ENCODE data around the gene ZNF580. TPM values are rescaled to one million over a fixed set of nuclear protein-coding genes. Genes with fewer than 3 reads are reported as not detected.

Gene ZNF580
- total and polyA plus RNA-seq, 10 of the 15 experiments (the other 5 are each of a cell fraction or from before 2014, with no cell fraction given): 2.3 to 31.8 (median 10.0) TPM

GRCh38 chr19:55659822-55660221, 19.0 kb downstream of the ZNF580 start:
- Histone ChIP-seq H2AFZ (ENCODE audit: control insufficient read depth, low read depth, low read length) (no peak overlapping the region), H3K27me3 (replicated peaks in 1 of 2; ENCODE audit: control insufficient read depth in 2 of 2, insufficient read depth in 2 of 2, low read length in 1 of 2) (no peaks in the 10 kb centered on the region), H3K79me2 (ENCODE audit: control insufficient read depth, insufficient read depth, low read length) (peaks cover 64% of the 10 kb centered on the region), H3K4me2 (ENCODE audit: control insufficient read depth, insufficient read depth) (no peak overlapping the region), H3K36me3 (ENCODE audit: control insufficient read depth in 2 of 2, insufficient read depth in 2 of 2, low read length in 1 of 2) (peaks cover 27 to 53% of the 10 kb centered on the region in 2 experiments), H4K20me1 (ENCODE audit: control insufficient read depth, insufficient read depth) (peaks cover 24% of the 10 kb centered on the region), H3K27ac (ENCODE audit: control insufficient read depth, insufficient read depth) (no peak overlapping the region), H3K4me1 (ENCODE audit: control insufficient read depth, insufficient read depth, low read length) (peaks cover 12% of the 10 kb centered on the region), H3K9ac (ENCODE audit: control insufficient read depth, insufficient read depth, low read length) (no peak overlapping the region), H3K4me3 (no peak overlapping the region), H3K9me3 (replicated peaks; ENCODE audit: control insufficient read depth, insufficient read depth, low read length) (no peaks in the 10 kb centered on the region)
- TF ChIP-seq STAT3 (IDR thresholded peaks at IDR 0.05; ENCODE audit: low read depth, low read length): no peak
- no peak for TF ChIP-seq ATF7 (IDR thresholded peaks at IDR 0.05; ENCODE audit: low read depth)
- no peak for TF ChIP-seq CEBPB (IDR thresholded peaks at IDR 0.05; ENCODE audit: borderline replicate concordance in 1 of 2, low read depth in 2 of 2, low read length in 2 of 2)
- no peak for TF ChIP-seq IKZF1 (conservative IDR thresholded peaks at IDR 0.05)
- peak; percentile 65; the same call in 1 of the 2 replicates for TF ChIP-seq SPI1 (IDR thresholded peaks at IDR 0.05; ENCODE audit: borderline replicate concordance, insufficient read depth, low read depth, low read length)
- no peak for TF ChIP-seq NFXL1 (IDR thresholded peaks at IDR 0.05; ENCODE audit: borderline replicate concordance)
- no peak for TF ChIP-seq FOS (IDR thresholded peaks at IDR 0.05; ENCODE audit: borderline replicate concordance, extremely low read depth, insufficient read length)
- BruUV-seq (replicated peaks): no TSS peak
- DNase-seq (ENCODE audit: low read depth, low spot score) (no peak), ATAC-seq (no peak), FAIRE-seq (no peak)
- CTCF ChIA-PET: no interaction called here
- in situ Hi-C loops (cut with MboI): loop anchor here (10.0 to 25.0 kb wide), 2 partner anchors 1195 to 1523 kb away; partner anchors contain the start of genes CNOT3 and LENG9
- intact Hi-C loops (cut with micrococcal nuclease; ENCODE audit: unreplicated experiment): no loop called here
- SMC1A ChIA-PET (ENCODE audit: uncharacterized antibody, unreplicated experiment): no interaction called here
- WGBS (ENCODE audit: insufficient coverage, insufficient replicate concordance, low lambda C conversion rate, missing lambda C conversion rate): 75% methylated on average over 7 of the region's 9 CpGs
- POLR2A ChIA-PET: no interaction called here
- RAD21 ChIA-PET (ENCODE audit: unreplicated experiment): no interaction called here

- CTCF ChIA-PET: interaction anchor here (0.5 kb wide), 1 partner anchor 518 kb away, joined by 3 read pairs; no protein-coding TSS in a partner anchor
- FAIRE-seq: no peak
Observed at GRCh38 chr19:55660404-55660803, 19.6 kb downstream of the ZNF580 start.

More at GRCh38 chr19:55660404-55660803, 19.6 kb downstream of the ZNF580 start:
- in situ Hi-C loops (cut with MboI): loop anchor here (25.0 kb wide), 1 partner anchor 1523 kb away; the partner anchor contains the start of gene CNOT3
- no peak for TF ChIP-seq SMAD5 (IDR thresholded peaks at IDR 0.05; ENCODE audit: low read depth)
- Histone ChIP-seq H3K4me1 (ENCODE audit: control insufficient read depth, insufficient read depth, low read length) (peaks cover 12% of the 10 kb centered on the region), H3K36me3 (ENCODE audit: control insufficient read depth in 2 of 2, insufficient read depth in 2 of 2, low read length in 1 of 2) (peaks cover 27 to 53% of the 10 kb centered on the region in 2 experiments), H3K27me3 (replicated peaks in 1 of 2; ENCODE audit: control insufficient read depth in 2 of 2, insufficient read depth in 2 of 2, low read length in 1 of 2) (no peaks in the 10 kb centered on the region), H3K9ac (ENCODE audit: control insufficient read depth, insufficient read depth, low read length) (no peak overlapping the region), H3K4me2 (ENCODE audit: control insufficient read depth, insufficient read depth) (no peak overlapping the region), H3K9me3 (replicated peaks; ENCODE audit: control insufficient read depth, insufficient read depth, low read length) (no peaks in the 10 kb centered on the region), H2AFZ (ENCODE audit: control insufficient read depth, low read depth, low read length) (no peak overlapping the region), H4K20me1 (ENCODE audit: control insufficient read depth, insufficient read depth) (peaks cover 24% of the 10 kb centered on the region), H3K79me2 (ENCODE audit: control insufficient read depth, insufficient read depth, low read length) (peaks cover 58% of the 10 kb centered on the region), H3K27ac (ENCODE audit: control insufficient read depth, insufficient read depth) (no peak overlapping the region), H3K4me3 (no peak overlapping the region)
- RAD21 ChIA-PET (ENCODE audit: unreplicated experiment): no interaction called here
- DNase-seq (ENCODE audit: low read depth, low spot score) (no peak), ATAC-seq (no peak)
- intact Hi-C loops (cut with micrococcal nuclease; ENCODE audit: unreplicated experiment): no loop called here
- SMC1A ChIA-PET (ENCODE audit: uncharacterized antibody, unreplicated experiment): no interaction called here
- no TSS peak for BruUV-seq (replicated peaks)
- WGBS (ENCODE audit: insufficient coverage, insufficient replicate concordance, low lambda C conversion rate, missing lambda C conversion rate): 72% methylated on average over 10 of the region's 12 CpGs
- POLR2A ChIA-PET: no interaction called here
